ENCODE data around the gene MRPL40. TPM values are rescaled to one million over a fixed set of nuclear protein-coding genes. Genes with fewer than 3 reads are reported as not detected.

Gene MRPL40
- polyA plus RNA-seq, 1 donor from 2014 or later = 32.5 TPM

Other genes with a start within 250 kb of the MRPL40 start
- 7.8 and 14.1 TPM in 2 replicates for gene CLTCL1, start 140.8 kb upstream of the MRPL40 start, polyA plus RNA-seq
- gene HIRA, start 812 bp upstream of the MRPL40 start, polyA plus RNA-seq = 38.1 and 41.9 TPM in 2 replicates
- 94.9 and 99.4 TPM in 2 replicates for gene C22orf39, start 15.2 kb downstream of the MRPL40 start, polyA plus RNA-seq
- 56.9 and 58.3 TPM in 2 replicates for gene UFD1, start 46.6 kb downstream of the MRPL40 start, polyA plus RNA-seq
- gene CDC45, start 47.4 kb downstream of the MRPL40 start, polyA plus RNA-seq = 1.5 and 3.2 TPM in 2 replicates
- gene CLDN5, start 91.9 kb downstream of the MRPL40 start, polyA plus RNA-seq = 0.66 TPM in 1 of 2 replicates, not detected in the other